GM19238 (cell line): ENCODE results near the gene GAD2.
"Not testable (repeated sequence)": the region's sequence is repeated elsewhere in the genome, so short reads cannot be mapped to it uniquely, and the experiment has no call there.

Experiments
- DNase-seq: peaks from one replicate; pipeline ENCODE4 v3.0.0; 2011; ENCODE audit warnings: low spot score; ENCODE audit not compliant: insufficient read length

The GAD2 gene

GRCh38 chr10:26314265-26315013, 97.9 kb downstream of the GAD2 start:
- DNase-seq, result no peak

DNA sequence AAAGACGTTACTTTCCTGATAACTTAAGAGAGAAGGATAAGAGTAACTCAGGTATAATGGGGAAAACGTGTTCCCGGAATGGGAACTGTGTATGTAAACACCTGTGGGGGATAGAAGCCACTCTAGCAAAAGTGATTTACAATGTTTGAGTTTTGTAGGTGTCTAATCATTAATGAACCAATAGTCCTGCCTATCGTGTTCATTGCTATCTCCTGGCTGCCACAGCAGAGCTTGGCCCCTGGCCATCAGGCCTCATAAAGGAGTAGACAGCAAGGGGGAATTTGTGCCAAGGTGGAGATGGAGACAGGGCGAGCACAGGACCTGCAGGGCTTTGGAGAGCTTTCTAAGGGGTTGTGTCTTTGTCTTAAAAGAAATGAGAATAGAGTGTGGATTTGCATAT, 102.1 kb downstream of the GAD2 start:
- DNase-seq, result no peak

GRCh38 chr10:26323219-26323618, 106.6 kb downstream of the GAD2 start:
- DNase-seq, result no peak

DNA sequence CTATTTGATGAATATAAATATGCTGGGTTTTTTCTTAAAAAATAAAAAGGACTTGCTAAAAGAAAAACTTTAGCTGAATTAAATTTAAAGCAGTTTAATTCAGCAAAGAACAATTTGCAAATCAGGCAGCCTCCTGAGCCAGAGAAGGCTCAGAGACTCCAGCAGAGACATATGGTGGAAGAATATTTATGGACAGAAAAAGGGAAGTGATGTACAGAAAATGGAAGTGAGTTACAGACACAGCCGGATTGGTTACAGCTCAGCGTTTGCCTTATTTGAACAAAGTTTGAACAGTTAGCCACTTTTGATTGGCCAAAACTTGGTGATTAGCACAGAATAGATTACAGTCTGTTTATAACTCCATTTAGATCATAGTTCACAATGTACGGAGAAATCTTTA, 110.3 kb downstream of the GAD2 start:
- DNase-seq, result no peak

DNA sequence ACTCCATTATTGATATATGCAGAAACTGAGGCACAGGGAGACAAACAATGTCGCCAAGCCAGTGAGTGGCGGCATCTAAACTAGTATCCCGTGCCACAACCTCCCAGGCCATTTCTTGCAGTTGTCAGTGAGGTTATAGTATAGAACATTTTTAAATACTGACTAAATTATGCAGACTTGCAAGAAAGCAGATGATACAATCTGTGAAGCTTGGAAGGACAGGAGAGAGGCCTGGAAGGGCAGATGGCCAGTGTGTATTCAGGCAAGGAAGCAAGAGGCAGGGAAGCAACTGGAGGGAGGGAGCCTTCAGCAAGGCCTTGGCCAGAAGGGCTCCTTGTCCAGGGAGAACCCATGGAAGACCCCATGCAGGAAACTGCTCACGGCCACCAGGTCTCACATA, 111.2 kb downstream of the GAD2 start:
- no peak for DNase-seq

- DNase-seq, result no peak
These were observed 114.8 kb downstream of the GAD2 start for GRCh38 chr10:26331371-26331770.

GRCh38 chr10:26334232-26334931, 117.8 kb downstream of the GAD2 start:
- DNase-seq, result no peak

DNA sequence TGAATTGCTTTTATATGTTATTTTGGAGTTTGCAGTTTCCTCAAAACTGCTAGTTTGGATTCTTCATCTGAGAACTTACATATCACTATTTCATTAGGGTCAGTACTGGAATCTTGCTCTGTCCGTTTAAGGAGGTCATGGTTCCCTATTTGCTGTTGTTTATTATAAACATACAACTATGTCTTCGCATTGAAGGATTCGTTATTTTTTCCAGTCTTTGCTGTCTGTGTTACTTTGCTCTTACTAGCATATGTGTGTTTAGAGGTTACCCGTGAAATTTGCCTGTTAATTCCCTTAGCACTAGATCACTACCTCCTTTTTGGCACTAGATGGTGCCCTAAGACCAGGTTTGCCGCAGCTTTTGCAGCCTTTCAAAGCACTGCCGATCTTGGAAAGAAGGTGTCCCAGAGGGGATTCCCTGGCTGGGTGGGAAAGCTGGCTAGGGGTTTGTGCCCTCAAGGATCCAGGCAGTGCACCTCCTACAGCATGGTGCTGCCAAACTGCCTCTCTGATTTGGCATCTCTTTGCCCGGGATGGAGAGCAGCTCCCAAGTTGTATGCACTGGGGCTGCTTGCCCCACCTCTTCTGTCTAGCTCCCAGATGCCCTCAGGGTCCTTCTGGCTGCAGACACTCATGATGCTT, 118.5 kb downstream of the GAD2 start:
- DNase-seq, result peak; percentile 32

DNA sequence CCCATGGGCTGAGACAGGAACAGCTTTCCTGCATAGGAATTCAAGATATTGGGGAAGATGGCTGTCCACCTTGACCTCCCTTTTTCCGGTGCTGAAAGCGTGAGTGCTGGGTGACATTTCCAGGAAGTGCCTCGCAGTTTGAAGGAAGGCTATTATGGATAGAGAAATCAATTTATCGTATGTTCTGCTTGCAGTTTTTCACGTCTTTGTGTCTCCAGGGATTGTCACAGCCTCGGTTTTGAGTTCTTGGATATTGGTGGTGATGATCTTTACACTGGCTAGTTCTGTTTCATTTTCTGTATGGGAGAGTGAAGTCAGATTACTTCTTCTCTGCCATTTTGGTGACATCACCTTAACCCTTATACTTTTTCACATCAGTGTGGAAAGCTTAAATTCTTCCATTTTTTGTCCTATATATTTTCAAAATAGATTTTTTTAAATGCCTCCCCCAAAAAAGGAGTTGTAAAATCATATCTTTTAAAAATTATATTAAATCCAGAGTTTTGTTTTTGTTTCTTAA, 119.1 kb downstream of the GAD2 start:
- DNase-seq, result peak; percentile 12

GRCh38 chr10:26336979-26337378, 120.4 kb downstream of the GAD2 start:
- DNase-seq, result no peak

GRCh38 chr10:26341701-26342100, 125.1 kb downstream of the GAD2 start:
- DNase-seq, result no peak

GRCh38 chr10:26348821-26349417, 132.3 kb downstream of the GAD2 start:
- DNase-seq, result not testable (repeated sequence)
